ENCODE data around the gene ABHD12. TPM values are rescaled to one million over a fixed set of nuclear protein-coding genes. Genes with fewer than 3 reads are reported as not detected.

The ABHD12 gene
- total RNA-seq, 1 experiment from 2014 or later: 48.3 TPM

GRCh38 chr20:25376886-25377285, 13.7 kb downstream of the ABHD12 start:
- intact Hi-C loops (cut with micrococcal nuclease): no loop called here
- Histone ChIP-seq H4K20me1 (ENCODE audit: low read length) (no peaks in the 10 kb centered on the region), H3K4me2 (ENCODE audit: low read length) (no peak overlapping the region), H3K27me3 (ENCODE audit: low read length) (no peaks in the 10 kb centered on the region), H3K36me3 (ENCODE audit: low read depth, low read length) (peaks cover 5% of the 10 kb centered on the region), H3K27ac (ENCODE audit: low read length) (no peak overlapping the region), H3K9me3 (ENCODE audit: low read length) (peaks cover 5% of the 10 kb centered on the region), H3K4me3 (ENCODE audit: low read length) (no peak overlapping the region), H3F3A (ENCODE audit: low read length, unreplicated experiment) (peaks cover 9% of the 10 kb centered on the region), H3K79me2 (ENCODE audit: low read length) (peaks cover 68% of the 10 kb centered on the region), H2AFZ (ENCODE audit: low read length) (no peak overlapping the region), H3K9me2 (replicated peaks; ENCODE audit: low read length) (no peaks in the 10 kb centered on the region), H3K9ac (ENCODE audit: low read length) (no peak overlapping the region), H3K4me1 (ENCODE audit: insufficient read depth, low read length) (peaks cover 10% of the 10 kb centered on the region)
- POLR2A ChIA-PET (ENCODE audit: unreplicated experiment): no interaction called here
- TF ChIP-seq, protein P1, sequence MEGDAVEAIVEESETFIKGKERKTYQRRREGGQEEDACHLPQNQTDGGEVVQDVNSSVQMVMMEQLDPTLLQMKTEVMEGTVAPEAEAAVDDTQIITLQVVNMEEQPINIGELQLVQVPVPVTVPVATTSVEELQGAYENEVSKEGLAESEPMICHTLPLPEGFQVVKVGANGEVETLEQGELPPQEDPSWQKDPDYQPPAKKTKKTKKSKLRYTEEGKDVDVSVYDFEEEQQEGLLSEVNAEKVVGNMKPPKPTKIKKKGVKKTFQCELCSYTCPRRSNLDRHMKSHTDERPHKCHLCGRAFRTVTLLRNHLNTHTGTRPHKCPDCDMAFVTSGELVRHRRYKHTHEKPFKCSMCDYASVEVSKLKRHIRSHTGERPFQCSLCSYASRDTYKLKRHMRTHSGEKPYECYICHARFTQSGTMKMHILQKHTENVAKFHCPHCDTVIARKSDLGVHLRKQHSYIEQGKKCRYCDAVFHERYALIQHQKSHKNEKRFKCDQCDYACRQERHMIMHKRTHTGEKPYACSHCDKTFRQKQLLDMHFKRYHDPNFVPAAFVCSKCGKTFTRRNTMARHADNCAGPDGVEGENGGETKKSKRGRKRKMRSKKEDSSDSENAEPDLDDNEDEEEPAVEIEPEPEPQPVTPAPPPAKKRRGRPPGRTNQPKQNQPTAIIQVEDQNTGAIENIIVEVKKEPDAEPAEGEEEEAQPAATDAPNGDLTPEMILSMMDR (conservative IDR thresholded peaks at IDR 0.05; ENCODE audit: low read depth, low read length): no peak
- TF ChIP-seq EZH2 (IDR thresholded peaks at IDR 0.05; ENCODE audit: low read length, unreplicated experiment) (no peak), EZH2phosphoT487 (IDR thresholded peaks at IDR 0.05; ENCODE audit: borderline replicate concordance, low read length) (no peak)
- BruUV-seq (replicated peaks): no TSS peak
- CTCF ChIA-PET: no interaction called here
- DNase-seq (no peak), ATAC-seq (no peak)

- Histone ChIP-seq H3K27ac (ENCODE audit: low read length) (no peak overlapping the region), H3K4me3 (ENCODE audit: low read length) (no peak overlapping the region), H3K36me3 (ENCODE audit: low read depth, low read length) (peaks cover 9% of the 10 kb centered on the region; the same call in 1 of the 2 replicates), H3K4me1 (ENCODE audit: insufficient read depth, low read length) (peaks cover 10% of the 10 kb centered on the region), H3K9me3 (ENCODE audit: low read length) (peaks cover 11% of the 10 kb centered on the region), H2AFZ (ENCODE audit: low read length) (no peak overlapping the region), H3K9me2 (replicated peaks; ENCODE audit: low read length) (no peaks in the 10 kb centered on the region), H4K20me1 (ENCODE audit: low read length) (no peaks in the 10 kb centered on the region), H3K79me2 (ENCODE audit: low read length) (peaks cover 69% of the 10 kb centered on the region), H3K4me2 (ENCODE audit: low read length) (no peak overlapping the region), H3K27me3 (ENCODE audit: low read length) (no peaks in the 10 kb centered on the region), H3K9ac (ENCODE audit: low read length) (no peak overlapping the region), H3F3A (ENCODE audit: low read length, unreplicated experiment) (peaks cover 9% of the 10 kb centered on the region)
- intact Hi-C loops (cut with micrococcal nuclease): no loop called here
- no peak for DNase-seq
- ATAC-seq: no peak
- TF ChIP-seq EZH2 (IDR thresholded peaks at IDR 0.05; ENCODE audit: low read length, unreplicated experiment) (no peak), EZH2phosphoT487 (IDR thresholded peaks at IDR 0.05; ENCODE audit: borderline replicate concordance, low read length) (no peak)
- TF ChIP-seq, protein P1 (conservative IDR thresholded peaks at IDR 0.05; ENCODE audit: low read depth, low read length): no peak
- BruUV-seq (replicated peaks): no TSS peak
- POLR2A ChIA-PET (ENCODE audit: unreplicated experiment): no interaction called here
- CTCF ChIA-PET: no interaction called here
These were observed 14.4 kb downstream of the ABHD12 start for GRCh38 chr20:25376236-25376635.

GRCh38 chr20:25374842-25375241, 15.8 kb downstream of the ABHD12 start:
- ChIA-PET CTCF (no interaction called here), POLR2A (ENCODE audit: unreplicated experiment) (no interaction called here)
- ATAC-seq (no peak), DNase-seq (no peak)
- Histone ChIP-seq H4K20me1 (ENCODE audit: low read length) (no peaks in the 10 kb centered on the region), H3K36me3 (ENCODE audit: low read depth, low read length) (peaks cover 9% of the 10 kb centered on the region; the same call in 1 of the 2 replicates), H3K4me1 (ENCODE audit: insufficient read depth, low read length) (peaks cover 10% of the 10 kb centered on the region), H3K27ac (ENCODE audit: low read length) (no peak overlapping the region), H3K4me3 (ENCODE audit: low read length) (no peak overlapping the region), H3K9me3 (ENCODE audit: low read length) (peaks cover 14% of the 10 kb centered on the region), H3K9me2 (replicated peaks; ENCODE audit: low read length) (no peaks in the 10 kb centered on the region), H3K27me3 (ENCODE audit: low read length) (no peaks in the 10 kb centered on the region), H2AFZ (ENCODE audit: low read length) (no peak overlapping the region), H3K9ac (ENCODE audit: low read length) (no peak overlapping the region), H3K79me2 (ENCODE audit: low read length) (peaks cover 69% of the 10 kb centered on the region), H3F3A (ENCODE audit: low read length, unreplicated experiment) (peaks cover 9% of the 10 kb centered on the region), H3K4me2 (ENCODE audit: low read length) (no peak overlapping the region)
- TF ChIP-seq, protein P1 (conservative IDR thresholded peaks at IDR 0.05; ENCODE audit: low read depth, low read length): no peak
- TF ChIP-seq EZH2phosphoT487 (IDR thresholded peaks at IDR 0.05; ENCODE audit: borderline replicate concordance, low read length): no peak
- no peak for TF ChIP-seq EZH2 (IDR thresholded peaks at IDR 0.05; ENCODE audit: low read length, unreplicated experiment)
- no TSS peak for BruUV-seq (replicated peaks)
- intact Hi-C loops (cut with micrococcal nuclease): no loop called here

All from PC-3 (cell line).